Spleen (tissue), 11 donors: Measurements from ENCODE around the gene CAPN11. TPM values are rescaled to one million over a fixed set of nuclear protein-coding genes. Genes with fewer than 3 reads are reported as not detected.

ENCODE experiments used
- DNase-seq: peaks from one replicate; pipeline ENCODE4 v3.0.0-alpha.2; 2020
- H3K27ac ChIP-seq, 8 donors: fragments of 200-600 bp; sonication (generic) in 7 of 8; 1 replicate in 4 of 8; 2 replicates in 4 of 8; pipeline versions ENCODE4 v1.5.0 to v1.8.0; 2016 to 2021; ENCODE audit warnings: inconsistent platforms in 4 of 8, mild to moderate bottlenecking in 4 of 8, moderate library complexity in 1 of 8
- H3K27me3 ChIP-seq, 7 donors: fragments of 200-600 bp; sonication (generic) in 6 of 7; replicated peaks in 1 of 7; 1 replicate in 4 of 7; 2 replicates in 3 of 7; pipeline versions ENCODE4 v1.5.0 to v1.8.0; 2016 to 2021; ENCODE audit warnings: inconsistent platforms in 3 of 7, mild to moderate bottlenecking in 1 of 7
- H3K36me3 ChIP-seq, 6 donors: fragments of 200-600 bp; sonication (generic) in 5 of 6; 1 replicate in 4 of 6; 2 replicates in 2 of 6; pipeline versions ENCODE4 v1.5.0 to v1.8.0; 2016 to 2021; ENCODE audit warnings: inconsistent platforms in 2 of 6
- H3K4me1 ChIP-seq, 6 donors: fragments of 200-600 bp; sonication (generic) in 5 of 6; 1 replicate in 3 of 6; 2 replicates in 3 of 6; pipeline versions ENCODE4 v1.5.0 to v1.8.0; 2016 to 2021; ENCODE audit warnings: inconsistent platforms in 3 of 6
- H3K4me3 ChIP-seq, 8 donors: fragments of 200-600 bp; sonication (generic) in 7 of 8; 1 replicate in 4 of 8; 2 replicates in 4 of 8; pipeline versions ENCODE4 v1.5.0 to v1.8.0; 2016 to 2021; ENCODE audit warnings: inconsistent platforms in 4 of 8, mild to moderate bottlenecking in 4 of 8, moderate library complexity in 2 of 8
- H3K9me3 ChIP-seq, 8 donors: fragments of 200-600 bp; sonication (generic) in 7 of 8; 1 replicate in 4 of 8; 2 replicates in 4 of 8; pipeline versions ENCODE4 v1.5.0 to v1.8.0; 2016 to 2021; ENCODE audit warnings: inconsistent platforms in 4 of 8
- CTCF ChIP-seq, 11 experiments: fragments of 200-600 bp in 7 of 11; fragments of 450-650 bp in 4 of 11; sonication (generic) in 4 of 11; IDR thresholded peaks in 8 of 11; conservative IDR thresholded peaks in 3 of 11; 1 replicate in 7 of 11; 2 replicates in 4 of 11; pipeline versions ENCODE4 v1.4.0 to v1.8.0; 2016 to 2021; ENCODE audit warnings: antibody characterized with exemption in 11 of 11, inconsistent platforms in 4 of 11, mild to moderate bottlenecking in 1 of 11
- POLR2A ChIP-seq, 3 donors: fragments of 450-650 bp; IDR thresholded peaks; one replicate each; pipeline ENCODE4 v1.5.1; 2017; ENCODE audit warnings: antibody characterized with exemption in 3 of 3, mild to moderate bottlenecking in 1 of 3
- POLR2AphosphoS5 ChIP-seq, 3 donors: sonication (generic); formaldehyde crosslinking; IDR thresholded peaks; one replicate each; pipeline ENCODE4 v1.5.1; 2017; ENCODE audit warnings: antibody characterized with exemption in 3 of 3
- WGBS, 5 donors: extraction: QIAGEN DNeasy Blood & Tissue Kit in 3 of 5; methylation state at CpG; one replicate each; pipeline versions ENCODE4 v1.1.5 to v1.1.7; 2013 to 2018; 5-methylcytosine and 5-hydroxymethylcytosine counted together
- intact Hi-C: fragments of 100-400 bp; cut with DNase I; formaldehyde crosslinking; loops from one replicate; pipeline ENCODE4 v1.15.0; 2023; ENCODE audit warnings: low total_unique reads
- polyA plus RNA-seq, 3 donors: library from polyadenylated mRNA; stranded (reverse); fragments of 200-250 nt; gene quantifications; one replicate each; pipeline ENCODE4 v1.2.1, GENCODE V29; 2013
- total RNA-seq, 7 donors: library from RNA; depleted of rRNA in 3 of 7; stranded (reverse); fragments of >200 nt in 3 of 7; fragmentation: NEBNext Ultra II Directional in 4 of 7; extraction: Animal tissue kit (Norgen Biotek cat#: 25700) in 4 of 7; gene quantifications; one replicate each; pipeline versions ENCODE4 v1.1.0 to v1.2.1, GENCODE V29; 2016 to 2021
- donor health status: healthy with polysubstance abuse.
- donor health status: DM: no; HTN: no; CAD: no; lungs with moderate emphysema.
- donor health status: DM: no; HTN: no; CAD: no.
- donor health status: Bipolar disorder and iron deficiency.
- donor health status: healthy.
- donor health status: DM: no; HTN: no; CAD: no.
- donor health status: DM: yes; HTN: yes; CAD: no.

CAPN11 gene
- total and polyA plus RNA-seq, 10 donors = 0.12 to 0.26 (median 0.17) TPM; not detected in 3

- intact Hi-C loops = no loop called here
- peaks cover 0 to 19% (median 0%) of the 10 kb centered on the region in 7 donors for H3K27me3 ChIP-seq
- H3K36me3 ChIP-seq = no peaks in the 10 kb centered on the region
- no peak overlapping the region for H3K4me3 ChIP-seq
- peak overlapping the region in 4 of 8 donors; percentile 14 to 59 (median 49) for H3K27ac ChIP-seq
- DNase-seq = no peak
- TF ChIP-seq POLR2A (IDR thresholded peaks at IDR 0.05) (no peak), CTCF (IDR thresholded peaks at IDR 0.05 in 8 of 11, conservative IDR thresholded peaks at IDR 0.05 in 3 of 11) (no peak), POLR2AphosphoS5 (IDR thresholded peaks at IDR 0.05) (no peak)
- H3K9me3 ChIP-seq = no peaks in the 10 kb centered on the region
- H3K4me1 ChIP-seq = peaks cover 0 to 12% (median 2%) of the 10 kb centered on the region in 6 donors
- WGBS, 5 donors = 67 to 78% (median 77%) methylated on average over 7 of the region's 7 CpGs
Observed at GRCh38 chr6:44186635-44187025, 28.0 kb downstream of the CAPN11 start.

- Histone ChIP-seq H3K27ac (no peak overlapping the region), H3K4me1 (peaks cover 0 to 22% (median 7%) of the 10 kb centered on the region in 6 donors), H3K27me3 (peaks cover 0 to 17% (median 0%) of the 10 kb centered on the region in 7 donors), H3K4me3 (no peak overlapping the region), H3K36me3 (no peaks in the 10 kb centered on the region), H3K9me3 (no peaks in the 10 kb centered on the region)
- TF ChIP-seq CTCF (IDR thresholded peaks at IDR 0.05 in 8 of 11, conservative IDR thresholded peaks at IDR 0.05 in 3 of 11) = no peak
- TF ChIP-seq POLR2A (IDR thresholded peaks at IDR 0.05) = no peak
- no peak for TF ChIP-seq POLR2AphosphoS5 (IDR thresholded peaks at IDR 0.05)
- WGBS, 5 donors = 80 to 86% (median 85%) methylated on average over 2 of the region's 2 CpGs
- intact Hi-C loops = no loop called here
- no peak for DNase-seq
Observed at GRCh38 chr6:44188819-44189218, 30.2 kb downstream of the CAPN11 start.

- no peaks in the 10 kb centered on the region for H3K9me3 ChIP-seq
- H3K4me1 ChIP-seq = peaks cover 0 to 22% (median 7%) of the 10 kb centered on the region in 6 donors
- peaks cover 0 to 15% (median 0%) of the 10 kb centered on the region in 7 donors for H3K27me3 ChIP-seq
- intact Hi-C loops = no loop called here
- no peak overlapping the region for H3K4me3 ChIP-seq
- H3K36me3 ChIP-seq = no peaks in the 10 kb centered on the region
- 59 to 72% (median 63%) methylated on average over 2 of the region's 2 CpGs for WGBS, 5 donors
- no peak overlapping the region for H3K27ac ChIP-seq
- DNase-seq = no peak
- TF ChIP-seq POLR2A (IDR thresholded peaks at IDR 0.05) (no peak), CTCF (IDR thresholded peaks at IDR 0.05 in 8 of 11, conservative IDR thresholded peaks at IDR 0.05 in 3 of 11) (no peak), POLR2AphosphoS5 (IDR thresholded peaks at IDR 0.05) (no peak)
Observed at GRCh38 chr6:44189257-44189656, 30.6 kb downstream of the CAPN11 start.

- H3K4me1 ChIP-seq = peaks cover 0 to 20% (median 7%) of the 10 kb centered on the region in 6 donors
- TF ChIP-seq CTCF (IDR thresholded peaks at IDR 0.05 in 8 of 11, conservative IDR thresholded peaks at IDR 0.05 in 3 of 11) = no peak
- no peak for TF ChIP-seq POLR2A (IDR thresholded peaks at IDR 0.05)
- no peak for TF ChIP-seq POLR2AphosphoS5 (IDR thresholded peaks at IDR 0.05)
- WGBS, 5 donors = 17 to 43% (median 33%) methylated on average over 2 of the region's 2 CpGs
- no peak for DNase-seq
- no peaks in the 10 kb centered on the region for H3K36me3 ChIP-seq
- H3K27ac ChIP-seq = no peak overlapping the region
- intact Hi-C loops = no loop called here
- H3K27me3 ChIP-seq = peaks cover 0 to 9% (median 0%) of the 10 kb centered on the region in 7 donors
- H3K4me3 ChIP-seq = no peak overlapping the region
- no peaks in the 10 kb centered on the region for H3K9me3 ChIP-seq
Observed at GRCh38 chr6:44190715-44191114, 32.1 kb downstream of the CAPN11 start.
